IPS-15b (cell line): Measurements from ENCODE around the gene CTH.
A peak's percentile ranks its signal among the peaks of the same experiment; 100 is the strongest.
"Not testable (repeated sequence)": the region's sequence is repeated elsewhere in the genome, so short reads cannot be mapped to it uniquely, and the experiment has no call there.

Experiments
- H3K27me3 ChIP-seq: one replicate; pipeline ENCODE4 v1.6.1; 2013; ENCODE audit warnings: low read length; ENCODE audit not compliant: control insufficient read depth, insufficient read depth
- H3K36me3 ChIP-seq: one replicate; pipeline ENCODE4 v1.6.1; 2013; ENCODE audit warnings: low read length; ENCODE audit not compliant: control insufficient read depth, insufficient read depth
- H3K4me1 ChIP-seq: one replicate; pipeline ENCODE4 v1.6.1; 2013; ENCODE audit warnings: mild to moderate bottlenecking, low read length; ENCODE audit not compliant: control insufficient read depth, insufficient read depth
- H3K4me3 ChIP-seq: one replicate; pipeline ENCODE4 v1.5.1; 2013; ENCODE audit warnings: low read depth, low read length
- H3K9ac ChIP-seq: one replicate; pipeline ENCODE4 v1.6.1; 2013; ENCODE audit warnings: low read depth, mild to moderate bottlenecking, low read length
- H3K9me3 ChIP-seq: one replicate; pipeline ENCODE4 v1.6.1; 2013; ENCODE audit warnings: mild to moderate bottlenecking, low read length; ENCODE audit not compliant: control insufficient read depth, insufficient read depth

CTH gene

GRCh38 chr1:70411360-70411844 lies 334 bp downstream of the CTH start:
- peak overlapping the region; percentile 91 for H3K9ac ChIP-seq
- peaks cover 4% of the 10 kb centered on the region for H3K4me1 ChIP-seq
- H3K27me3 ChIP-seq = no peaks in the 10 kb centered on the region
- no peaks in the 10 kb centered on the region for H3K36me3 ChIP-seq
- H3K4me3 ChIP-seq = peak overlapping the region; percentile 97
- H3K9me3 ChIP-seq = no peaks in the 10 kb centered on the region

- Histone ChIP-seq H3K36me3 (peaks cover 3% of the 10 kb centered on the region), H3K27me3 (no peaks in the 10 kb centered on the region), H3K9me3 (no peaks in the 10 kb centered on the region), H3K4me1 (peaks cover 2% of the 10 kb centered on the region), H3K9ac (no peak overlapping the region), H3K4me3 (no peak overlapping the region)
Measured at GRCh38 chr1:70415882-70416281, 4.8 kb downstream of the CTH start.

- H3K9ac ChIP-seq, H3K9me3 ChIP-seq, H3K4me3 ChIP-seq, H3K27me3 ChIP-seq, H3K36me3 ChIP-seq, H3K4me1 ChIP-seq: not testable (repeated sequence)
Measured at GRCh38 chr1:70418973-70419734, 8.1 kb downstream of the CTH start.

GRCh38 chr1:70420320-70420719 lies 9.3 kb downstream of the CTH start:
- Histone ChIP-seq H3K4me3 (no peak overlapping the region), H3K36me3 (peaks cover 8% of the 10 kb centered on the region), H3K9ac (no peak overlapping the region), H3K9me3 (no peaks in the 10 kb centered on the region), H3K27me3 (no peaks in the 10 kb centered on the region), H3K4me1 (peaks cover 2% of the 10 kb centered on the region)

- Histone ChIP-seq H3K27me3 (no peaks in the 10 kb centered on the region), H3K4me1 (no peaks in the 10 kb centered on the region), H3K36me3 (peaks cover 5% of the 10 kb centered on the region), H3K9me3 (no peaks in the 10 kb centered on the region), H3K4me3 (no peak overlapping the region), H3K9ac (no peak overlapping the region)
Measured at GRCh38 chr1:70426154-70427131, 15.4 kb downstream of the CTH start.

- Histone ChIP-seq H3K4me3 (no peak overlapping the region), H3K4me1 (no peaks in the 10 kb centered on the region), H3K9ac (no peak overlapping the region), H3K9me3 (no peaks in the 10 kb centered on the region), H3K27me3 (no peaks in the 10 kb centered on the region), H3K36me3 (peaks cover 11% of the 10 kb centered on the region)
Measured at GRCh38 chr1:70427976-70428375, 16.9 kb downstream of the CTH start.

- Histone ChIP-seq H3K9ac (no peak overlapping the region), H3K4me3 (no peak overlapping the region), H3K36me3 (peaks cover 10% of the 10 kb centered on the region), H3K4me1 (no peaks in the 10 kb centered on the region), H3K27me3 (no peaks in the 10 kb centered on the region), H3K9me3 (no peaks in the 10 kb centered on the region)
Measured at GRCh38 chr1:70429219-70429618, 18.2 kb downstream of the CTH start.

- no peaks in the 10 kb centered on the region for H3K4me1 ChIP-seq
- peaks cover 10% of the 10 kb centered on the region for H3K36me3 ChIP-seq
- H3K9ac ChIP-seq = no peak overlapping the region
- H3K4me3 ChIP-seq = no peak overlapping the region
- H3K9me3 ChIP-seq = no peaks in the 10 kb centered on the region
- H3K27me3 ChIP-seq = no peaks in the 10 kb centered on the region
Measured at GRCh38 chr1:70429757-70430156, 18.7 kb downstream of the CTH start.

- Histone ChIP-seq H3K4me1 (no peaks in the 10 kb centered on the region), H3K9me3 (no peaks in the 10 kb centered on the region), H3K36me3 (peaks cover 10% of the 10 kb centered on the region)
Measured at GRCh38 chr1:70431317-70431716, 20.2 kb downstream of the CTH start.

GRCh38 chr1:70431874-70432273 lies 20.8 kb downstream of the CTH start:
- Histone ChIP-seq H3K9me3 (no peaks in the 10 kb centered on the region), H3K4me1 (no peaks in the 10 kb centered on the region), H3K9ac (no peak overlapping the region), H3K27me3 (no peaks in the 10 kb centered on the region), H3K4me3 (no peak overlapping the region), H3K36me3 (peaks cover 10% of the 10 kb centered on the region)

More at GRCh38 chr1:70431317-70431716, 20.2 kb downstream of the CTH start:
- no peaks in the 10 kb centered on the region for H3K27me3 ChIP-seq
- no peak overlapping the region for H3K4me3 ChIP-seq
- H3K9ac ChIP-seq = no peak overlapping the region

- Histone ChIP-seq H3K36me3 (peaks cover 10% of the 10 kb centered on the region), H3K9me3 (no peaks in the 10 kb centered on the region), H3K9ac (no peak overlapping the region), H3K27me3 (no peaks in the 10 kb centered on the region), H3K4me1 (no peaks in the 10 kb centered on the region), H3K4me3 (no peak overlapping the region)
Measured at GRCh38 chr1:70434253-70434859, 23.3 kb downstream of the CTH start.
